ENCODE results near the gene WASL.

DNA sequence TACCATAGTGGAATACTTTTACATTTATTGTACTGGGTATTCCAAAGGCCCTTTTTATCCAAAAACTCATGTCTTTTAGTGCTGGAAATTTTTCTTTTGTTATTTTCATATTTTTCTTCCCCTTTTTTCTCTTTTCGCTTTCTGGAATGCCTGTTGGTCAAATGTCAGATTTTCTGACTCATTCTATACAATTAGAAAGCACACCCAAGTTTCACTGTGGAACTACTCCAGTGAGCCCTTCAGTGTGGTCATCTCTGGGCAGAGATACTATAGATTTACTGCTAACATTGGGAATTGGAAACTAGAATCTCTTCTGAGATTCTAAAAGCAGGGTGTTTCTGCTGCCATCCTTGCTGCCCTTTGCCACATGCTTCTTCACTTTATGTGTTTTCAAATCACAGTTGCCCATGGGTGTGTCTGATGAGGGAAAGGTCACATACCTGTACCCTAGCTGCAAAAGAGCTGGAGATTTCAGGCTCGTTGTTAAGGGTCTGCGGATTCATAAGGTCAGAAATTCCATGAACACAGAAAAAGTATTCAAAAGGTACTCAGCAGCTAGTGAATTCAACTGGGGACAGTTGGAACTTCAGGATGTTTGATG, 5.6 kb upstream of the WASL start:
- TF ChIP-seq, protein P1, sequence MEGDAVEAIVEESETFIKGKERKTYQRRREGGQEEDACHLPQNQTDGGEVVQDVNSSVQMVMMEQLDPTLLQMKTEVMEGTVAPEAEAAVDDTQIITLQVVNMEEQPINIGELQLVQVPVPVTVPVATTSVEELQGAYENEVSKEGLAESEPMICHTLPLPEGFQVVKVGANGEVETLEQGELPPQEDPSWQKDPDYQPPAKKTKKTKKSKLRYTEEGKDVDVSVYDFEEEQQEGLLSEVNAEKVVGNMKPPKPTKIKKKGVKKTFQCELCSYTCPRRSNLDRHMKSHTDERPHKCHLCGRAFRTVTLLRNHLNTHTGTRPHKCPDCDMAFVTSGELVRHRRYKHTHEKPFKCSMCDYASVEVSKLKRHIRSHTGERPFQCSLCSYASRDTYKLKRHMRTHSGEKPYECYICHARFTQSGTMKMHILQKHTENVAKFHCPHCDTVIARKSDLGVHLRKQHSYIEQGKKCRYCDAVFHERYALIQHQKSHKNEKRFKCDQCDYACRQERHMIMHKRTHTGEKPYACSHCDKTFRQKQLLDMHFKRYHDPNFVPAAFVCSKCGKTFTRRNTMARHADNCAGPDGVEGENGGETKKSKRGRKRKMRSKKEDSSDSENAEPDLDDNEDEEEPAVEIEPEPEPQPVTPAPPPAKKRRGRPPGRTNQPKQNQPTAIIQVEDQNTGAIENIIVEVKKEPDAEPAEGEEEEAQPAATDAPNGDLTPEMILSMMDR (optimal IDR thresholded peaks at IDR 0.05 in 1 of 3, IDR thresholded peaks at IDR 0.05 in 1 of 3, conservative IDR thresholded peaks at IDR 0.05 in 1 of 3; ENCODE audit: extremely low read depth in 1 of 3, insufficient read depth in 2 of 3, low read length in 3 of 3): no peak
- no peak for TF ChIP-seq EZH2 (IDR thresholded peaks at IDR 0.05; ENCODE audit: low read length)
